Muscle layer of colon (tissue), 2 donors: ENCODE results near the gene ZNF407.

Source experiments
- H3K27ac ChIP-seq: one replicate; pipeline ENCODE4 v1.7.0; 2013; ENCODE audit warnings: low read depth, mild to moderate bottlenecking, low read length, moderate library complexity
- H3K27me3 ChIP-seq, 2 donors: one replicate each; pipeline ENCODE4 v1.7.0; 2013; ENCODE audit warnings: low read length in 2 of 2, mild to moderate bottlenecking in 2 of 2; ENCODE audit not compliant: insufficient read depth in 2 of 2, control insufficient read depth in 1 of 2
- H3K36me3 ChIP-seq: one replicate; pipeline ENCODE4 v1.7.0; 2013; ENCODE audit warnings: mild to moderate bottlenecking, low read length; ENCODE audit not compliant: insufficient read depth
- H3K4me1 ChIP-seq: one replicate; pipeline ENCODE4 v1.7.0; 2013; ENCODE audit warnings: mild to moderate bottlenecking, low read length; ENCODE audit not compliant: insufficient read depth
- H3K4me3 ChIP-seq, 2 donors: one replicate each; pipeline ENCODE4 v1.7.0; 2013; ENCODE audit warnings: low read length in 2 of 2, low read depth in 1 of 2, mild to moderate bottlenecking in 1 of 2, moderate library complexity in 1 of 2
- H3K9ac ChIP-seq: one replicate; pipeline ENCODE4 v1.7.0; 2013; ENCODE audit warnings: low read length
- H3K9me3 ChIP-seq: one replicate; pipeline ENCODE4 v1.7.0; 2013; ENCODE audit warnings: mild to moderate bottlenecking, low read length
- donor health status: abdominal sarcoma.
- donor health status: Adenocarcinoma of cecum.

ZNF407 gene

DNA sequence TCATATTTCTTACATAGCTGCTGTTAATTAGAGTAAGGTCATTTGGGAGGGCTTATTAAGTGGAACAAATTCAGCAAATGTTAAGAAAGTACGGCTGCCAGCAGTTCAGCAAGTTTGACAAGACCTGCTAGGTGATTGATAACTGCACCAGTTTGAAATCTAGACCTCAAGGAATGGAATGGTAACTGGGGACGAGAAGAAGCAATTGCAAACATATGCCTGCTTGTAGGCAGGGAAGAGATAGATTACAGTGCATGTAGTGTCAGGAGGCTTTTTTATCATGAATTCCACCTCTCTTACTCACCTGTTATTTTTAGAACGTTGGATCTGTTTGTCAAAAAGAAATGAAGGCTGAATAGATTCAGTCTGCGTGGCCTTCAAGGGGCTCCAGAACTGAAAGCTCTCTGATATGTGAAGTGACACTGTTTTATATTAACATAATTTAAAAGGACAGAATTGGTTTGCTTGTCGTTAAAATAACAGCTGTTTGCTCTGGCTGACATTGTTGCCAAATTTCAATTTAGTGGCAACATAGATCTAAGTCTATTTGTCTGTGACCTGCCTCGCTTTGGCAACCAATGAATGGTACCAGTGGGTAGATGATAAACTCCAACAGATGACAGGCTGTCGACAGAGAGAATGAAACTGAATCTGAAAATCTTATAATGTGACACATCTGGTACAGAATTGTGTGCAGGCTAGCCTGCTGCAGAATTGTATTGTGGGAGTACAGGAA is 199.3 kb downstream of the ZNF407 start:
- Histone ChIP-seq H3K4me3 (peak overlapping the region in 1 of 2 donors; percentile 29), H3K9ac (no peak overlapping the region), H3K4me1 (peaks cover 15% of the 10 kb centered on the region), H3K27ac (no peak overlapping the region), H3K9me3 (no peaks in the 10 kb centered on the region), H3K36me3 (no peaks in the 10 kb centered on the region), H3K27me3 (no peaks in the 10 kb centered on the region)

DNA sequence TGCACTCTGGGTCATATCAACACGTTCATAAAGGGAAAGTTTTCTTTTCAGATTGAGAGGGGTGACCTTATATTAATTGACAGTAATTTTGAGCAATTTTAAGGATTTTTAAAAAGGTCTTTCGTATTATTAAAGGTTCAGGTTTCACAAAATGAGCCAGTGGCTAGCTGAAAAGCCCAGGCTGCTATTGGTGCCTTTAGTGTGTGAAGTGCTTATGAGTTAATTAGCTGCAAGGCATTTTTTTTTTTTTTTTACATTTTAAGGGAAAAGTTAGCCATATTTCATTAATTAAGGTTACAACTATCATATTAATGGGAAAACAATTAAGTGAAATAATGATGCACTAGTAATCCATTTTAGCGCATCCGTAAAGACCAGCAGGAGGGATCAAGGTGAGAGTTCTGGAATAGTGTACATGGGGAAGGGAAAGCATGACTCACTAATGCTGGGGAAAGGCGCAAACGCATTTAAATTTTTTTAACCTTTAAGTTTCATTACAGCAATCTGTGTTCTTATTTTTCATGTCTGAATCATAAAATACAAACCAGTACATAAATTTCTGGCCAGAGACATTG is 200.0 kb downstream of the ZNF407 start:
- H3K36me3 ChIP-seq, result no peaks in the 10 kb centered on the region
- no peak overlapping the region for H3K9ac ChIP-seq
- no peaks in the 10 kb centered on the region for H3K27me3 ChIP-seq
- no peak overlapping the region for H3K27ac ChIP-seq
- H3K9me3 ChIP-seq, result no peaks in the 10 kb centered on the region
- H3K4me1 ChIP-seq, result peaks cover 15% of the 10 kb centered on the region
- H3K4me3 ChIP-seq, result peak overlapping the region in 1 of 2 donors; percentile 29

DNA sequence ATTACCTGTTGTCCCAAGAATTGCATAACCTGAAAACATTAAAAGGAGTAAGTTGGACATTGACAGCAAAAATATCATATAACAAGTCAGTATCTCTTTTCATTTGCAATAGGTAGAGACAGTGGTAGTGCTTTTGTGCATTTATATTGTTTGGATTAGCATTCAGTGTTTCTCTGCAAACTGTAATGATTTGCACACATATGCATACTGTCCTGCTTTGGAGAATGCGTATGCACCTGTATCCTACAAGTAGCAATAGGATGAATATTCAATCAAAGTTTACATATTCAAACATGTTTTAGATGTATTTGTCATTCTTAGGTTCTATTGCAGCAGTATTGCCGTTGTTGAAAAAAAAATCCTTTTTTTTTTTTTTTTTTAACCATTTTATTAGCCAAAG is 201.9 kb downstream of the ZNF407 start:
- H3K9ac ChIP-seq, result no peak overlapping the region
- no peak overlapping the region for H3K4me3 ChIP-seq
- H3K27ac ChIP-seq, result no peak overlapping the region
- peaks cover 29% of the 10 kb centered on the region for H3K4me1 ChIP-seq
- no peaks in the 10 kb centered on the region for H3K36me3 ChIP-seq
- no peaks in the 10 kb centered on the region for H3K9me3 ChIP-seq
- no peaks in the 10 kb centered on the region for H3K27me3 ChIP-seq

DNA sequence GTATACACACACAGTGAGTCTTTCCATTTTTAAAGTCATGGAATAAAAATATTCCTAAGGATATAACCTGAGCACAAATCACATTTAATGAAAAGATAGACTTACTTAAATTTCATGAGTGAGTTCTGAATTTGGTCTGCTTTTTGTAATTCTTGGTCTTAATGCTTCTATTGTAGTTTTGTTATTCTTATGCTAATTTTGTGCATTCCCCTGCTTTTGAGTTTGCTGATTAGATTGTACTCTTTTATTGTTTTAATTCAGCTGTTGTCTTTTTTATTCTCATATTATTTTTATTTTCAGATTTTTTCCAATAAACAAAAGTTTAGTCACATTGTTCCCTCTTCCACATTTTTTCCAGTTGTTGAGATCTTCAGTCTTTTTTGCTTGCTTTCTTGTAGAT is 202.4 kb downstream of the ZNF407 start:
- Histone ChIP-seq H3K27me3 (no peaks in the 10 kb centered on the region), H3K4me3 (no peak overlapping the region), H3K27ac (no peak overlapping the region), H3K9me3 (no peaks in the 10 kb centered on the region), H3K36me3 (no peaks in the 10 kb centered on the region), H3K4me1 (peaks cover 34% of the 10 kb centered on the region), H3K9ac (no peak overlapping the region)

DNA sequence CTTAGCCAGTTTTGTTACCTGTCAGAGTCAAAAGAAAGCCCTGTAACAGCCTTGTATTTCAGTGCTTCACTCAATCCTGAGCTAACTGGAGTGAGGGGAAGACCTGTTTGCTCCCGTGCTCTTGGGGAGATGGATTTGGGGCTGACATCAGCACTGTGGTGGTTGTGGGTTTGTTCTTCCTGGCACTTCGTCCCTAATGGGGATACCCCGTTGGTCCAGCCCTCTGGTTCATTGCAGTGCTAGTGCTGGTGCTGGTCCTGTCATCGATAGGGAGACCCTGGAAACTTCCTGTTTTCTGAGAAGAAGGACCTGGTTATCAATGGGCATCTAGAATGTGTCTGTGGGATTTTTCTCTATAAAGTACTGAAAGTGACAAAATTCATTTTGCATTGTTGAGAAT is 205.4 kb downstream of the ZNF407 start:
- H3K4me3 ChIP-seq, result no peak overlapping the region
- H3K9ac ChIP-seq, result no peak overlapping the region
- no peaks in the 10 kb centered on the region for H3K36me3 ChIP-seq
- H3K4me1 ChIP-seq, result peaks cover 32% of the 10 kb centered on the region
- no peaks in the 10 kb centered on the region for H3K9me3 ChIP-seq
- H3K27ac ChIP-seq, result peak overlapping the region; percentile 10
- no peaks in the 10 kb centered on the region for H3K27me3 ChIP-seq

DNA sequence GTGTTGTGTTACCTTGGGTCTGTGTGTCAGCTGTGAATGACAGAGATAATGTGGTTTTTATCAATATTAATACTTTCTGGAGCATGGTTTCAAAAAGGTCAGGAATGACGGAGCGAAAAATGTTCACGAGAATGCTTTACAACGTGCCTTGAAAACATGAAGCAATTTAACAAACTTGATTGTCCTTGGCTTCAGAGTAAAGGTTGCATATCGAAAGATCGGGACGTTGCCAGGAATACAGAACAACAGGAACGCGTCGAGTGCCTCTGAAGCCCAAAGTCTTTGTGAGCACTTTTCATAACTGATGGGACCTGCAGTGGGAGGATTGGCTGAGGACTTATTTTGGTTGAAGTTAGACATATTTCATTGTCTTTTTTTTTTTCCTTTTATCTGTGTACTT is 206.1 kb downstream of the ZNF407 start:
- Histone ChIP-seq H3K27me3 (no peaks in the 10 kb centered on the region), H3K27ac (peak overlapping the region; percentile 10), H3K9ac (no peak overlapping the region), H3K9me3 (no peaks in the 10 kb centered on the region), H3K4me1 (peaks cover 32% of the 10 kb centered on the region), H3K36me3 (no peaks in the 10 kb centered on the region), H3K4me3 (peak overlapping the region in 1 of 2 donors; percentile 51)

DNA sequence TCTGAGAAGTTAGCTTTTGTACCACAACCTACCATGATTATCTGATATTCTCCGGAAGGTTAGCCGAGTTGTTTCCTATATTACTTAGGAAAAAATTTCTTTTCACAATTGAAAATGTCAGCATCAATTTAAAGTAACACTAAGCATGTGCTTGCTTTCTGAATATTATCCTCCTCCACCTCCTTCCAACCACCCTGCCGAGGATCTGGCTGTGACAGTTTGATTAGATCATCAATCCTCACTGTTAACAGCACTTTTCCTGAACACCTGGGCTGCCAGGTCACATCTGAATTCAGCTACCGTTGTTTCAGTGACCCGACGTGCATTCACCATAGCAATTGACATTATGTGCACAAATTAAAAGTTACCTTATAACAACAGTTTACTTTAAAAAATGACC is 207.0 kb downstream of the ZNF407 start:
- Histone ChIP-seq H3K4me3 (peak overlapping the region in 1 of 2 donors; percentile 51), H3K9ac (no peak overlapping the region), H3K9me3 (no peaks in the 10 kb centered on the region), H3K36me3 (no peaks in the 10 kb centered on the region), H3K27ac (no peak overlapping the region), H3K4me1 (peaks cover 32% of the 10 kb centered on the region), H3K27me3 (no peaks in the 10 kb centered on the region)

DNA sequence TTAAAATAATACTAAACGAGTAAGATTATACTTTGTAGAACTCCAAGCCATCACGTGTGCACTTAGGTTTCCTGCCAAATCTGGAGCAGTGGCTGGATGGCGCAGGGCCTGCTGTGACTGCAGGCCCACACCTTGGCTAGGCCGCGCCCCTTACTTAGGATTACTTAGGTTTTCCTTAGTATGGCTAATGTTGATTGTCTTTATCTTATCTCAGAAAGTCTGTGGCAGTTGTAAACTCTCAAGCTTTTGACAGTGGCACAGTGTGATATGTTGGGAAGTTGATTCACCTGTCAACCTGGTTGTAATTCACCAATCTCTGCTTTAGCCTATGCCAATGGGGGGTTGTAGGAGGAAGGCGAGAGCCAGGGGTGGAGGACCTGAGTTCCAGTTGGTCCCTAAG is 208.4 kb downstream of the ZNF407 start:
- no peaks in the 10 kb centered on the region for H3K9me3 ChIP-seq
- H3K4me3 ChIP-seq, result no peak overlapping the region
- no peaks in the 10 kb centered on the region for H3K27me3 ChIP-seq
- H3K27ac ChIP-seq, result no peak overlapping the region
- no peaks in the 10 kb centered on the region for H3K36me3 ChIP-seq
- H3K9ac ChIP-seq, result no peak overlapping the region
- H3K4me1 ChIP-seq, result peaks cover 32% of the 10 kb centered on the region

DNA sequence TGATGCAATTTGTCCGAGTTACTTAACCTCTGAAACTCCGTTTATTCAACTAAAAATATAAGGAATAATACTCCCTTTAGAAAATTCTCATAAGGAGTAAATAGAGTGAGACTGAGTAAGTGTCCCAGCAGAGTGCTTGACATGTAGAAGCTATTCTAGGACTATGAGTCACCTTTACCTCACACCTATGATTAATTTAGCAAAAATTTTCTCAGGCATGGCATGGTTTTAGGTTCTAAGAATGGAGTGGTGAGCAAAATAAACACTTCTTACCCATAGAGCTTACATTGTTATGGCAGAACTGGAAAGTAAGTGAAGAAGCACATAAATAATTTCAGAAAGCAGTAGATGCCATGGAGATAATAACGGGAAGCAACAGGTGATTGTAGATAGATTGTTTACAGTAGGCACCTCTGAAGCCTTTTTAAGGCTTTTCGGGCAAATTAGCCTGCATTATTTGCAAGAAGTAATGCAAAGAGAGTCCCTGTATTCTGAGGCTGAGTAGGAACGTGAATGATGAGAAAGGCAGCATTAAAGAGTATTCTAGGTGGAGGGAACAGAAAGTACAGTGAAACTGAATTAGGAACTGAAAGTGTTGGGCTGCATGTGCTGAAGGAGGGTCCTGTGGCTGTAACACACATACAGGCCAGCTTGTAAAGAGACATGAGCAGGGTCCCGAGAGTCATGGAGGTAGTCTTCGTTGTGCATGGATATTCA is 209.2 kb downstream of the ZNF407 start:
- Histone ChIP-seq H3K36me3 (no peaks in the 10 kb centered on the region), H3K4me3 (no peak overlapping the region), H3K9ac (no peak overlapping the region), H3K27me3 (no peaks in the 10 kb centered on the region), H3K9me3 (no peaks in the 10 kb centered on the region), H3K4me1 (peaks cover 32% of the 10 kb centered on the region), H3K27ac (no peak overlapping the region)

DNA sequence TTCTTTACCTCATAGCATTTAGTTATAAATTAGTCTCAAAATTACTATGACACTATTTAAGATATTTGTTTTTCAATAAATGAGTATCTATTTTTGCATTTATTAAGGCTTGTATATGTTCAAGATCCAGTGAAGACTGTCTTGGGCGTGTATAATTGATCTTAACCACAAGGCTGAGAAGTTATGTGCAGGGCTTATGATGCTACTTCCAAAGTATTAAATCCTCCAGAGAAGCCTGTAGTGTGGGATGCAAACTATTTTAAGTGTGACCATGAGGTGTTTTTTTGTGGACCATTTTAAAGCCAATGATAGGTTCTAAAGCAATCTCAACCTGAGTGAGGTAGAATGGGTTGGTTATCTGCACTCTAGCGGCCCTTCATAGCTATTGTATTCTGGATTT is 219.9 kb downstream of the ZNF407 start:
- Histone ChIP-seq H3K4me3 (no peak overlapping the region), H3K36me3 (no peaks in the 10 kb centered on the region), H3K9ac (no peak overlapping the region), H3K27me3 (no peaks in the 10 kb centered on the region), H3K4me1 (peaks cover 10% of the 10 kb centered on the region), H3K9me3 (no peaks in the 10 kb centered on the region), H3K27ac (no peak overlapping the region)

DNA sequence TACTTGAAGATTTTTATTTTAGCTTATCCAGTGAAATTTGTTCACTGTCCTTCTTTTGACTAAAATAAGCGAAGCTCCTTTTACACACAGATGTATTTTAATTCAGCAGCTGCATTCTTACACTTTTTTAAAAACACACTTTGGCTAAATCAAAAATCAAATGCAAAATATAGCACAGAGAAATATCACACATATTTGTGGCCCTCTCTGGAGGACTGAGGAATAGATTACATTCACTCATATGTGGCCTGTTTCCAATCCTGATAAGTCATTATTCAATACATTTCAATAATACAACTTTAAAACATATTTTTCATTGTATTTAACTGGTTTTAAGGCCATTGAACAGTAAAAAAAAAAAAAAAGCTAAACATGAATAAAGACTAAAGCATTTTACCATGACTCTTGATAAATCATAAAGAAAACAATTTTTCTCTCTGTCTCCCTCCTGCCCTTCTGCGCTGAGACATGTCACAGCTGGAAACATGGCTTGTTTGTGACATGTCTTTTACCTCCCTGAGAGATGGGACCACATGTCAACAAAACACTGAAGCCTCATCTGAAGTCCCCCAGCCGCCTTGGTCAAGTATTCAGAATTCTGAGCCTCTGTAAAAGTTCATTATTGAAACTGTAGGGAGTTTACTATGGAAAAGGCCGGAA is 221.0 kb downstream of the ZNF407 start:
- no peaks in the 10 kb centered on the region for H3K9me3 ChIP-seq
- H3K27me3 ChIP-seq, result no peaks in the 10 kb centered on the region
- H3K27ac ChIP-seq, result no peak overlapping the region
- H3K4me1 ChIP-seq, result peaks cover 10% of the 10 kb centered on the region
- no peak overlapping the region for H3K9ac ChIP-seq
- H3K36me3 ChIP-seq, result no peaks in the 10 kb centered on the region
- no peak overlapping the region for H3K4me3 ChIP-seq
